SU-DHL-6 (cell line): Measurements from ENCODE around the gene PTPRCAP.

ENCODE experiments used
- H2AFZ ChIP-seq: fragments of 200-600 bp; sonication (generic); 2 replicates; pipeline ENCODE4 v1.6.1; 2014; ENCODE audit warnings: low read depth, mild to moderate bottlenecking, moderate library complexity, mixed read lengths, antibody characterized with exemption, low read length; ENCODE audit not compliant: severe bottlenecking
- H3F3A ChIP-seq: fragments of 200-600 bp; shearing (Covaris generic); 2 replicates; pipeline ENCODE4 v1.6.0; 2016; ENCODE audit warnings: antibody characterized with exemption, mild to moderate bottlenecking; ENCODE audit not compliant: insufficient read depth
- H3K27ac ChIP-seq: fragments of 200-600 bp; sonication (generic); 2 replicates; pipeline ENCODE4 v1.5.1; 2016; ENCODE audit warnings: low read depth, mild to moderate bottlenecking, low read length, moderate library complexity, mixed read lengths
- H3K27me3 ChIP-seq: fragments of 200-600 bp; sonication (generic), shearing (Covaris generic); 2 replicates; pipeline ENCODE4 v1.6.0; 2014; ENCODE audit warnings: mild to moderate bottlenecking, low read length
- H3K36me3 ChIP-seq: fragments of 200-600 bp; sonication (generic); 2 replicates; pipeline ENCODE4 v1.6.1; 2014; ENCODE audit warnings: mild to moderate bottlenecking, low read length, mixed read lengths
- H3K4me2 ChIP-seq: fragments of 300-600, 200-600 bp; shearing (Covaris generic), sonication (generic); 2 replicates; pipeline ENCODE4 v1.6.0; 2014; ENCODE audit warnings: low read length, low read depth, mild to moderate bottlenecking; ENCODE audit not compliant: poor library complexity, severe bottlenecking
- H3K4me3 ChIP-seq: fragments of 200-600 bp; sonication (generic); 2 replicates; pipeline ENCODE4 v1.5.1; 2014; ENCODE audit warnings: antibody characterized with exemption, low read length, mild to moderate bottlenecking, mixed read lengths; ENCODE audit not compliant: insufficient read depth, poor library complexity, severe bottlenecking
- H3K79me2 ChIP-seq: fragments of 200-600 bp; sonication (generic); 2 replicates; pipeline ENCODE4 v1.6.1; 2014; ENCODE audit warnings: mild to moderate bottlenecking, low read length, moderate library complexity; ENCODE audit not compliant: insufficient read depth
- H3K9ac ChIP-seq: fragments of 200-600 bp; sonication (generic); 2 replicates; pipeline ENCODE4 v1.7.0; 2014; ENCODE audit warnings: mild to moderate bottlenecking, low read length
- H3K9me2 ChIP-seq: fragments of 200-600 bp; sonication (generic); replicated peaks from 2 replicates; pipeline ENCODE4 v1.6.1; 2014; ENCODE audit warnings: low read length; ENCODE audit not compliant: insufficient read depth
- H3K9me3 ChIP-seq: fragments of 200-600 bp; sonication (generic); 2 replicates; pipeline ENCODE4 v1.6.1; 2014; ENCODE audit warnings: low read length, mixed read lengths; ENCODE audit not compliant: insufficient read depth
- H4K20me1 ChIP-seq: fragments of 200-600 bp; sonication (generic); 2 replicates; pipeline ENCODE4 v1.6.1; 2014; ENCODE audit warnings: low read depth, mild to moderate bottlenecking, antibody characterized with exemption, low read length, moderate library complexity, mixed read lengths
- EZH2phosphoT487 ChIP-seq: fragments of 200-600 bp; sonication (generic), shearing (Covaris generic); conservative IDR thresholded peaks from 2 replicates; pipeline ENCODE4 v1.6.1; 2018; ENCODE audit warnings: mild to moderate bottlenecking, antibody characterized with exemption, low read length, moderate library complexity, mixed read lengths
- TF ChIP-seq, protein P1 (sequence below): fragments of 200-600 bp; sonication (generic); IDR thresholded peaks from one replicate; pipeline ENCODE4 v1.5.1; 2017; ENCODE audit warnings: antibody characterized with exemption, mild to moderate bottlenecking, low read length, moderate library complexity; ENCODE audit not compliant: insufficient read depth, poor library complexity, severe bottlenecking

Gene PTPRCAP

DNA sequence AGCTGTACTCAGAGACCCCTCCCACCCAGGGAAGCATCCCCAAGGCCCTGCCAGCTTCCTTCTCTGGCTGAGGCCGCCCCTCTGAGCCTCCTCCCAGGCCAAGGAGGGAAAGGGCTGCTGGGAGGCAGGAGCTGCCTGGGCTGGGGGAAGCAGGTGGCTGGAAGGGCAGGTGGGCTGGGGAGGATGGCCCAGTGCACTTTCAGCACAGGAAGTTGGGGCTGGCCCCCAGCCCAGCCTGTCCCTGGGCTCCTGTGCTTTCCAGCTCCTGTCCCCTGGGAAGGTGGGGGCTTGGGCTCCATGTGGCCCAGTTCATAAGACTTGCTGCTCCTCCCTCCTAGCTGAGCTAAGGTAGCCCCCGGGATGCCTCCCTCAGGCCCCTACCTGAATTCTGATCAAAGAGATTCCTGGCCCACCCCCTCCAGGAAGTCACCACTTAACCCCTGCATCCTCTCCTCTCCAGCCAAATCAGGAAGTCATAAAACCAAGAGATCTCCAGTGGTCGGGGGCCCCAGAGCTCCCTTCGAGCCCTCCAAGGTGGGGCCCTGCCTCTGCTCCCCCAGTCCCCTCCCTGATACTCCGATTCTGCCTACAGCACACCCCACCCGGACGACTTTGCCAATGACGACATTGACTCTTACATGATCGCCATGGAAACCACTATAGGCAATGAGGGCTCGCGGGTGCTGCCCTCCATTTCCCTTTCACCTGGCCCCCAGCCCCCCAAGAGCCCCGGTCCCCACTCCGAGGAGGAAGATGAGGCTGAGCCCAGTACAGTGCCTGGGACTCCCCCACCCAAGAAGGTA, 40.7 kb downstream of the PTPRCAP start:
- no peak overlapping the region for H2AFZ ChIP-seq
- TF ChIP-seq, protein P1, sequence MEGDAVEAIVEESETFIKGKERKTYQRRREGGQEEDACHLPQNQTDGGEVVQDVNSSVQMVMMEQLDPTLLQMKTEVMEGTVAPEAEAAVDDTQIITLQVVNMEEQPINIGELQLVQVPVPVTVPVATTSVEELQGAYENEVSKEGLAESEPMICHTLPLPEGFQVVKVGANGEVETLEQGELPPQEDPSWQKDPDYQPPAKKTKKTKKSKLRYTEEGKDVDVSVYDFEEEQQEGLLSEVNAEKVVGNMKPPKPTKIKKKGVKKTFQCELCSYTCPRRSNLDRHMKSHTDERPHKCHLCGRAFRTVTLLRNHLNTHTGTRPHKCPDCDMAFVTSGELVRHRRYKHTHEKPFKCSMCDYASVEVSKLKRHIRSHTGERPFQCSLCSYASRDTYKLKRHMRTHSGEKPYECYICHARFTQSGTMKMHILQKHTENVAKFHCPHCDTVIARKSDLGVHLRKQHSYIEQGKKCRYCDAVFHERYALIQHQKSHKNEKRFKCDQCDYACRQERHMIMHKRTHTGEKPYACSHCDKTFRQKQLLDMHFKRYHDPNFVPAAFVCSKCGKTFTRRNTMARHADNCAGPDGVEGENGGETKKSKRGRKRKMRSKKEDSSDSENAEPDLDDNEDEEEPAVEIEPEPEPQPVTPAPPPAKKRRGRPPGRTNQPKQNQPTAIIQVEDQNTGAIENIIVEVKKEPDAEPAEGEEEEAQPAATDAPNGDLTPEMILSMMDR = no peak
- TF ChIP-seq EZH2phosphoT487 = no peak
- peaks cover 6% of the 10 kb centered on the region; the same call in 1 of the 2 replicates for H3F3A ChIP-seq
- no peak overlapping the region for H3K4me2 ChIP-seq
- H3K27ac ChIP-seq = no peak overlapping the region
- H3K9ac ChIP-seq = no peak overlapping the region
- no peaks in the 10 kb centered on the region for H3K9me2 ChIP-seq
- H3K79me2 ChIP-seq = peaks cover 25% of the 10 kb centered on the region
- no peaks in the 10 kb centered on the region for H3K27me3 ChIP-seq
- no peaks in the 10 kb centered on the region for H3K9me3 ChIP-seq
- H4K20me1 ChIP-seq = no peaks in the 10 kb centered on the region
- H3K4me3 ChIP-seq = no peak overlapping the region
- H3K36me3 ChIP-seq = no peaks in the 10 kb centered on the region

DNA sequence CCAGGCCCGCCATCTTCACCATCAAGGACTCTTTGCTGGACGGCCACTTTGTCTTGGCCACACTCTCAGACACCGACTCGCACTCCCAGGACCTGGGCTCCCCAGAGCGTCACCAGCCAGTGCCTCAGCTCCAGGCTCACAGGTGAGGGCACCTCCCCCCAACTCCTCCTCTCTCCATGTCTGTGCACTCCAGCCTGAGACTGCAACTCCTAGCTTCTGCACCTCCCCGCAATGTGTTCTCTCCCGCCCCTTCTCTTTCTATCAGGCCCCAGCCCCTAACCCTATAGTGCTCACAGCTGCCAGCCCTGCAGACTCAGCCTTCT, 41.3 kb downstream of the PTPRCAP start:
- H3K4me3 ChIP-seq = no peak overlapping the region
- H3K27me3 ChIP-seq = no peaks in the 10 kb centered on the region
- peaks cover 21% of the 10 kb centered on the region for H3K79me2 ChIP-seq
- H3K9ac ChIP-seq = no peak overlapping the region
- no peaks in the 10 kb centered on the region for H3K36me3 ChIP-seq
- H3K9me3 ChIP-seq = no peaks in the 10 kb centered on the region
- H2AFZ ChIP-seq = no peak overlapping the region
- peaks cover 6% of the 10 kb centered on the region; the same call in 1 of the 2 replicates for H3F3A ChIP-seq
- no peaks in the 10 kb centered on the region for H4K20me1 ChIP-seq
- no peaks in the 10 kb centered on the region for H3K9me2 ChIP-seq
- H3K27ac ChIP-seq = no peak overlapping the region
- TF ChIP-seq, protein P1 = no peak
- H3K4me2 ChIP-seq = no peak overlapping the region

GRCh38 chr11:67395555-67396258, 41.8 kb downstream of the PTPRCAP start:
- peaks cover 6% of the 10 kb centered on the region; the same call in 1 of the 2 replicates for H3F3A ChIP-seq
- H3K79me2 ChIP-seq = peaks cover 16% of the 10 kb centered on the region
- no peak overlapping the region for H3K9ac ChIP-seq
- H3K9me3 ChIP-seq = no peaks in the 10 kb centered on the region
- H2AFZ ChIP-seq = no peak overlapping the region
- no peaks in the 10 kb centered on the region for H3K36me3 ChIP-seq
- TF ChIP-seq EZH2phosphoT487 = no peak
- TF ChIP-seq, protein P1 = no peak
- H3K27me3 ChIP-seq = no peaks in the 10 kb centered on the region
- no peaks in the 10 kb centered on the region for H3K9me2 ChIP-seq
- no peaks in the 10 kb centered on the region for H4K20me1 ChIP-seq
- no peak overlapping the region for H3K4me2 ChIP-seq
- H3K4me3 ChIP-seq = no peak overlapping the region
- H3K27ac ChIP-seq = no peak overlapping the region
